Neural cell (in vitro differentiated cells): ENCODE results near the gene ZFP62. TPM values are rescaled to one million over a fixed set of nuclear protein-coding genes. Genes with fewer than 3 reads are reported as not detected.

Experiments
- H2AFZ ChIP-seq: fragments of 200-600, 300-800 bp; sonication (generic), shearing (Covaris generic); 2 replicates; pipeline ENCODE4 v1.6.0; 2014; ENCODE audit warnings: low read depth, mild to moderate bottlenecking, antibody characterized with exemption, low read length, moderate library complexity
- H3F3A ChIP-seq: fragments of 200-600 bp; shearing (Covaris generic); 2 replicates; pipeline ENCODE4 v1.6.1; 2016; ENCODE audit warnings: mild to moderate bottlenecking, moderate library complexity, mixed read lengths, antibody characterized with exemption, low read length; ENCODE audit not compliant: insufficient read depth, poor library complexity, severe bottlenecking
- H3K27ac ChIP-seq: fragments of 200-600, 300-800 bp; sonication (generic), shearing (Covaris generic); 2 replicates; pipeline ENCODE4 v1.5.1; 2014; ENCODE audit warnings: mild to moderate bottlenecking, low read length, moderate library complexity
- H3K27me3 ChIP-seq: fragments of 300-800, 200-600 bp; sonication (generic), shearing (Covaris generic); 2 replicates; pipeline ENCODE4 v1.6.0; 2014; ENCODE audit warnings: mild to moderate bottlenecking, low read depth, low read length, moderate library complexity; ENCODE audit not compliant: insufficient read depth
- H3K36me3 ChIP-seq: fragments of 300-800, 200-600 bp; sonication (generic), shearing (Covaris generic); 2 replicates; pipeline ENCODE4 v1.5.1; 2014; ENCODE audit warnings: mild to moderate bottlenecking, antibody characterized with exemption, low read length, moderate library complexity; ENCODE audit not compliant: insufficient read depth
- H3K4me2 ChIP-seq: fragments of 300-800, 200-600 bp; sonication (generic), shearing (Covaris generic); 2 replicates; pipeline ENCODE4 v1.6.0; 2014; ENCODE audit warnings: mild to moderate bottlenecking, low read length
- H3K4me3 ChIP-seq: fragments of 300-800, 200-600 bp; sonication (generic), shearing (Covaris generic); 2 replicates; pipeline ENCODE4 v1.5.1; 2014; ENCODE audit warnings: mild to moderate bottlenecking, low read length, moderate library complexity
- H3K79me2 ChIP-seq: fragments of 200-600 bp; shearing (Covaris generic); replicated peaks from 2 replicates; pipeline ENCODE4 v1.6.0; 2014; ENCODE audit warnings: mild to moderate bottlenecking, low read length, moderate library complexity; ENCODE audit not compliant: insufficient read depth
- H3K9ac ChIP-seq: fragments of 300-800, 200-600 bp; sonication (generic), shearing (Covaris generic); 2 replicates; pipeline ENCODE4 v1.6.1; 2016; ENCODE audit warnings: mild to moderate bottlenecking, low read length, mixed read lengths
- H3K9me2 ChIP-seq: fragments of 200-600 bp; shearing (Covaris generic); 2 replicates; pipeline ENCODE4 v1.6.1; 2016; ENCODE audit warnings: mild to moderate bottlenecking, low read length, mixed read lengths; ENCODE audit not compliant: insufficient read depth
- H3K9me3 ChIP-seq: fragments of 200-600, 300-800 bp; sonication (generic), shearing (Covaris generic); 2 replicates; pipeline ENCODE4 v1.6.1; 2016; ENCODE audit warnings: mild to moderate bottlenecking, mixed run types, low read length, moderate library complexity, mixed read lengths
- H4K20me1 ChIP-seq: fragments of 200-600 bp; shearing (Covaris generic); 2 replicates; pipeline ENCODE4 v1.6.1; 2016; ENCODE audit warnings: mild to moderate bottlenecking, mixed run types; ENCODE audit not compliant: insufficient read depth
- CTCF ChIP-seq: fragments of 450-650 bp; IDR thresholded peaks from 2 replicates; pipeline ENCODE4 v1.5.1; 2014; ENCODE audit warnings: antibody characterized with exemption, mild to moderate bottlenecking, moderate library complexity; ENCODE audit not compliant: poor library complexity, severe bottlenecking
- EP300 ChIP-seq: fragments of 450-650 bp; conservative IDR thresholded peaks from 2 replicates; pipeline ENCODE4 v1.6.1; 2014; ENCODE audit warnings: antibody characterized with exemption, mild to moderate bottlenecking, moderate library complexity; ENCODE audit not compliant: poor library complexity, severe bottlenecking
- EZH2 ChIP-seq: fragments of 200-600, 300-800 bp; shearing (Covaris generic), sonication (generic); IDR thresholded peaks from 2 replicates; pipeline ENCODE4 v1.6.1; 2014; ENCODE audit warnings: antibody characterized with exemption, low read length, borderline replicate concordance, mild to moderate bottlenecking; ENCODE audit not compliant: insufficient read depth, poor library complexity, severe bottlenecking
- MXI1 ChIP-seq: fragments of 450-650 bp; conservative IDR thresholded peaks from 2 replicates; pipeline ENCODE4 v1.6.1; 2014; ENCODE audit warnings: antibody characterized with exemption, mild to moderate bottlenecking; ENCODE audit not compliant: poor library complexity, severe bottlenecking
- POLR2AphosphoS5 ChIP-seq: IDR thresholded peaks from 2 replicates; pipeline ENCODE4 v1.6.1; 2012
- RAD21 ChIP-seq: fragments of 450-650 bp; conservative IDR thresholded peaks from 2 replicates; pipeline ENCODE4 v1.6.1; 2014; ENCODE audit warnings: antibody characterized with exemption, mild to moderate bottlenecking, moderate library complexity
- REST ChIP-seq: IDR thresholded peaks from 2 replicates; pipeline ENCODE4 v1.6.1; 2012; ENCODE audit warnings: borderline replicate concordance
- SMC3 ChIP-seq: fragments of 450-650 bp; conservative IDR thresholded peaks from 2 replicates; pipeline ENCODE4 v1.6.1; 2014; ENCODE audit warnings: antibody characterized with exemption, mild to moderate bottlenecking, moderate library complexity; ENCODE audit not compliant: poor library complexity
- TAF1 ChIP-seq: IDR thresholded peaks from 2 replicates; pipeline ENCODE4 v1.6.1; 2012; ENCODE audit warnings: low read depth
- polyA plus RNA-seq: library from polyadenylated mRNA; depleted of rRNA; stranded (reverse); fragments of >200 nt; gene quantifications from 2 replicates; pipeline ENCODE4 v1.2.3, GENCODE V29; 2014

The ZFP62 gene
- polyA plus RNA-seq, 1 donor from 2014 or later = 69.1 TPM

- no peaks in the 10 kb centered on the region for H4K20me1 ChIP-seq
- H3F3A ChIP-seq = no peaks in the 10 kb centered on the region
- no peaks in the 10 kb centered on the region for H3K79me2 ChIP-seq
- no peak overlapping the region for H3K4me3 ChIP-seq
- H2AFZ ChIP-seq = no peak overlapping the region
- H3K9me2 ChIP-seq = no peaks in the 10 kb centered on the region
- no peak for TF ChIP-seq CTCF
- TF ChIP-seq TAF1 = no peak
- no peak for TF ChIP-seq RAD21
- no peak for TF ChIP-seq POLR2AphosphoS5
- no peak for TF ChIP-seq REST
- TF ChIP-seq SMC3 = no peak
- TF ChIP-seq MXI1 = no peak
- TF ChIP-seq EZH2 = no peak
- TF ChIP-seq EP300 = no peak
- H3K4me2 ChIP-seq = no peak overlapping the region
- peaks cover 1% of the 10 kb centered on the region for H3K27me3 ChIP-seq
- no peak overlapping the region for H3K27ac ChIP-seq
- H3K36me3 ChIP-seq = no peaks in the 10 kb centered on the region
- H3K9ac ChIP-seq = no peak overlapping the region
- H3K9me3 ChIP-seq = no peaks in the 10 kb centered on the region
Measured at GRCh38 chr5:180825768-180826525, 35.1 kb downstream of the ZFP62 start.

GRCh38 chr5:180824630-180825476, 36.2 kb downstream of the ZFP62 start:
- TF ChIP-seq SMC3 (no peak), EZH2 (no peak), RAD21 (no peak), EP300 (no peak), REST (no peak), TAF1 (no peak), CTCF (no peak), POLR2AphosphoS5 (no peak), MXI1 (no peak)
- Histone ChIP-seq H3K9me3 (no peaks in the 10 kb centered on the region), H3K36me3 (no peaks in the 10 kb centered on the region), H3K27me3 (no peaks in the 10 kb centered on the region), H3K9ac (no peak overlapping the region), H3K9me2 (no peaks in the 10 kb centered on the region), H3F3A (no peaks in the 10 kb centered on the region), H3K79me2 (no peaks in the 10 kb centered on the region), H3K4me2 (no peak overlapping the region), H4K20me1 (no peaks in the 10 kb centered on the region), H3K4me3 (no peak overlapping the region), H3K27ac (no peak overlapping the region), H2AFZ (no peak overlapping the region)
